ENCODE data around the gene DNAJC4.

DNA sequence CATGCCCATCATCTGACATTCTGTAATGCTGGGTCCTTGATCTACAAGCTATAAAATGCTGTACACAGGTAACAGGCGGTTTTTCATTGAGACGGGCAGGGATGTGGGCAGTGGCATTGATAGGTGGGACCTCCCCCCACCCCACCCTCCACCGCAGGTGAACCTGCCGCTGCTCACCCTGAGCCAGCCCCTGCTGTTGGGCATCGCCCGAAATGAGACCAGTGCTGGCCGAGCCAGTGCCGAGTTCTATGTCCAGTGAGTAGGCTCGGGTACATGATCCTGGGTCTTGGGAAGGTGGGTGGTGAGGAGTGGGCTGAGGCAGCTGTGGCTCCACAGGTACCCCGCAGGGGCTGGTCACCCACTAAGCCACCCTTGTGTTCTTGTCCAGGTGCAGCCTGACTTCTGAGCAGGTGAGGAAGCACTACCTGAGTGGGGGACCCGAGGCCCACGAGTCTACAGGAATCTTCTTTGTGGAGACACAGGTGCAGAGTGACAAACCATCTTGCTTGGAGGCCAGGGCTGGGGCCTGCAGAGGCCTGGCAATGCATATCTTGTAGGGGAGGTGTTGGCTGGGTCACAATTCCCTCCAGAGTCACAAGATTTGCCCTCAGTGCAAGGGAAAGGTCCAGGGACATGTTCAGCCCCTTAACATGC, 1.1 kb upstream of the DNAJC4 start:
- TF ChIP-seq CTCF (IDR thresholded peaks at IDR 0.05; ENCODE audit: low read depth, low read length) (no peak), POLR2A (IDR thresholded peaks at IDR 0.05; ENCODE audit: extremely low read depth, insufficient read length) (no peak)
